Esophagus (tissue), 2 donors: ENCODE measurements around the gene SLC39A1. TPM values are rescaled to one million over a fixed set of nuclear protein-coding genes. Genes with fewer than 3 reads are reported as not detected.
"Not testable (repeated sequence)": the region's sequence is repeated elsewhere in the genome, so short reads cannot be mapped to it uniquely, and the experiment has no call there.

ENCODE experiments used
- H3K27ac ChIP-seq, 2 donors: one replicate each; pipeline ENCODE4 v1.5.1; 2013; ENCODE audit warnings: low read depth in 2 of 2, mild to moderate bottlenecking in 2 of 2, inconsistent platforms in 1 of 2, low read length in 1 of 2, moderate library complexity in 1 of 2
- H3K27me3 ChIP-seq, 2 donors: one replicate each; pipeline ENCODE4 v1.6.1; 2013; ENCODE audit warnings: low read length in 2 of 2, control low read depth in 1 of 2, mild to moderate bottlenecking in 1 of 2; ENCODE audit not compliant: insufficient read depth in 2 of 2, control insufficient read depth in 1 of 2
- H3K36me3 ChIP-seq, 2 donors: one replicate each; pipeline ENCODE4 v1.6.1; 2013; ENCODE audit warnings: low read length in 1 of 2; ENCODE audit not compliant: control insufficient read depth in 2 of 2, insufficient read depth in 2 of 2
- H3K4me1 ChIP-seq, 2 donors: one replicate each; pipeline ENCODE4 v1.6.1; 2013; ENCODE audit warnings: low read length in 1 of 2; ENCODE audit not compliant: control insufficient read depth in 2 of 2, insufficient read depth in 2 of 2
- H3K4me3 ChIP-seq, 2 donors: one replicate each; pipeline ENCODE4 v1.5.1; 2013; ENCODE audit warnings: low read length in 2 of 2, mild to moderate bottlenecking in 2 of 2, low read depth in 1 of 2, moderate library complexity in 1 of 2
- H3K9me3 ChIP-seq, 2 donors: one replicate each; pipeline ENCODE4 v1.6.1; 2013; ENCODE audit warnings: mild to moderate bottlenecking in 2 of 2, low read depth in 1 of 2, low read length in 1 of 2, moderate library complexity in 1 of 2; ENCODE audit not compliant: control insufficient read depth in 2 of 2, insufficient read depth in 1 of 2
- WGBS, 2 donors: extraction: QIAGEN DNeasy Blood & Tissue Kit; methylation state at CpG; one replicate each; pipeline ENCODE4 v1.1.7; 2013; 5-methylcytosine and 5-hydroxymethylcytosine counted together
- polyA plus RNA-seq, 2 donors: library from polyadenylated mRNA; stranded (reverse); fragments of 200-250 nt; gene quantifications; one replicate each; pipeline ENCODE4 v1.2.3, GENCODE V29; 2013
- donor health status: healthy with polysubstance abuse.
- donor health status: Bipolar disorder and iron deficiency.

The SLC39A1 gene, protein sequence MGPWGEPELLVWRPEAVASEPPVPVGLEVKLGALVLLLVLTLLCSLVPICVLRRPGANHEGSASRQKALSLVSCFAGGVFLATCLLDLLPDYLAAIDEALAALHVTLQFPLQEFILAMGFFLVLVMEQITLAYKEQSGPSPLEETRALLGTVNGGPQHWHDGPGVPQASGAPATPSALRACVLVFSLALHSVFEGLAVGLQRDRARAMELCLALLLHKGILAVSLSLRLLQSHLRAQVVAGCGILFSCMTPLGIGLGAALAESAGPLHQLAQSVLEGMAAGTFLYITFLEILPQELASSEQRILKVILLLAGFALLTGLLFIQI
- polyA plus RNA-seq, result 10 to 100 TPM; 29.0 to 51.2 TPM

DNA sequence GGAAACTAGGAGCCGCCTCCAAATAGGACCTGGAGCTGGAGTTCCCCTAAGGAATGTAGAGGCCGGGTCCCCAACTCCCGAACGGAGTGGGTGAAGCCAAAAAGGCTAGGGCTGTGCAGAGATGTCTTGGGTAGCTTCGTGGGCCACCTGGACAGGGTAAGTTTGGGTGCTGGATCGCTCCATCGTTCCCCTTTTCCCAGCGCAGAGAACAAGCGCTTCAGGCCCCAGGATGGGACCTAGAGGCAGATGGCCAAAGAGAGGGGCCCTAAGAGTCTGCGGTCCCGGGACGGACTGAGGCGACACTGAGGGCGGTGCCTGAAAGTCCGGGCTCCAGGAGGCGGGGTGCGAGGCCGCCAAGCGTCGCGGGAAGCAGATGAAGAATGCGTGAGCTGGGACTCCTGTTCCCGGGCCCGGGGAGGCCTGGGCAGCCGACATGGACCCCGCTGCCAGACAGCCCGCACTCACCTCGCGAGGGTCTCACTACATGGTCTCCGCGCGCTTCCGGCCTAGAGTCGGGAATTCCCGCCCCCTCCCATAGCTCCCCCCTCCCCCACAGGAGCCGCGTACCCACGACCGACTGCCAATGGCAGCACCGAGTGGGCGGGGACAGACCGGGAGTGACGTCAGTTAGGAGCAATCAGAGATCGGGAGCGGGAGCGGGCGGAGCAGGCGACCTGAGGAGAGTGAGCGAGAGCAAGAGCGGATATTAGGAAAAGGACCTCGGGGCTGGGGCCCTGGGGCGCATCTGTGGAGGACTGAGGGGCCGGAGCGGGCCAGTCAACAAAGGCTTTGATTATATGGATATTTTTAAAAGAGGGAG lies at the start of gene SLC39A1:
Gene SLC39A1 (minus strand): TSS at position 508 of the 820 bp plus-strand sequence. CDS start 822 bp downstream, outside the sequence.
- H3K4me1 ChIP-seq, result peaks cover 3 to 14% of the 10 kb centered on the region in 2 donors

GRCh38 chr1:154012543-154012942 lies 49.2 kb upstream of the SLC39A1 start:
- not testable (repeated sequence) for H3K9me3 ChIP-seq, H3K4me1 ChIP-seq, H3K36me3 ChIP-seq, H3K27ac ChIP-seq, H3K27me3 ChIP-seq, H3K4me3 ChIP-seq
- WGBS, 2 donors, result 93 to 95% methylated on average over 14 of the region's 14 CpGs

More for the DNA sequence above, at the start of gene SLC39A1:
- no peaks in the 10 kb centered on the region for H3K9me3 ChIP-seq
- no peaks in the 10 kb centered on the region for H3K27me3 ChIP-seq
- peak within 1 kb of the TSS; percentile 90 to 99 for H3K27ac ChIP-seq
- WGBS, 2 donors, result 1% methylated on average over 46 to 54 of the region's 54 CpGs
- peak within 1 kb of the TSS; percentile 66 to 83 for H3K4me3 ChIP-seq
- H3K36me3 ChIP-seq, result peaks cover 0 to 7% of the 10 kb centered on the region in 2 donors

DNA sequence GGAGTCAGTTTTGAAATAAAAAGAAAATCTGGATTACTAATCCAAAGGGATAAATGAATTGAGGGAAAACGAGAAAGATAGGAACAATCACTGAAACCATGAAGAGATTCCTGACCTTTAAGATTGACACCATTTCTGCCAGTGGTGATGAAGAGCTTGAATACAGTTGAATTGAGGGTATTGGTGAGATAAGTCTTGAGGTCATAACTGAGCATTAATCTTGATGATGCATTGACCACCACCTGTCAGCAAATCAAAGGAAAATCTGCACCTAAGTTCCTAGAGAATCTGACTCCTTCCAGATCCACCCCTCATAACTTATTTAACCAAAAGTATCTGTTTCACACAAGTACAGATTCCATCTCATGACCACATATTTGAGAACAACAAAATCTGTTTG lies 48.8 kb upstream of the SLC39A1 start:
- WGBS, 2 donors, result 59 to 73% methylated on average over 1 of the region's 1 CpG
- no peaks in the 10 kb centered on the region for H3K36me3 ChIP-seq
- H3K4me1 ChIP-seq, result no peaks in the 10 kb centered on the region
- no peak overlapping the region for H3K4me3 ChIP-seq
- H3K27ac ChIP-seq, result no peak overlapping the region
- H3K9me3 ChIP-seq, result no peaks in the 10 kb centered on the region
- H3K27me3 ChIP-seq, result no peaks in the 10 kb centered on the region

GRCh38 chr1:154006136-154006535 lies 42.8 kb upstream of the SLC39A1 start:
- H3K9me3 ChIP-seq, result no peaks in the 10 kb centered on the region
- no peaks in the 10 kb centered on the region for H3K4me1 ChIP-seq
- no peaks in the 10 kb centered on the region for H3K36me3 ChIP-seq
- no peaks in the 10 kb centered on the region for H3K27me3 ChIP-seq
- no peak overlapping the region for H3K27ac ChIP-seq
- H3K4me3 ChIP-seq, result no peak overlapping the region
- WGBS, 2 donors, result 91 to 93% methylated on average over 3 of the region's 3 CpGs

DNA sequence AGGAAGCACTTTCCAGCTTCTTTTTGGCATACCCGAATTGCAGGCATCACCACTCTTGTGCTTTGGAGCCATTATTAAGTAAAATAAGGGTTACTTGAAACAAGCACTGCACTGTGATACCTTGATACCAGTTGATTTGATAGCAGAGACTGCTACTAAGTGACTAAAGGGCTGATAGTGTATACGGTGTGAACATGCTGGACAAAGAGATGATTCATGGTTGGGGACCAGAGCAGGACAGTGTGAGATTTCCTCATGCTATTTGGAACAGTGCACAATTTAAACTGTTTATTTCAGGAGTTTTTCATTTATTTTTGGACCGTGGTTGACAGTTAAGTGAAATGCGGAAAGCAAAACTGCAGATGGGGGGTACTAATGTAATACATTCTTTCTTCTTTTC lies 37.1 kb upstream of the SLC39A1 start:
- Histone ChIP-seq H3K9me3 (no peaks in the 10 kb centered on the region), H3K27me3 (no peaks in the 10 kb centered on the region), H3K27ac (no peak overlapping the region), H3K36me3 (no peaks in the 10 kb centered on the region), H3K4me3 (no peak overlapping the region), H3K4me1 (no peaks in the 10 kb centered on the region)
- WGBS, 2 donors, result 73 to 79% methylated on average over 4 of the region's 4 CpGs

GRCh38 chr1:153996882-153997281 lies 33.5 kb upstream of the SLC39A1 start:
- not testable (repeated sequence) for H3K4me1 ChIP-seq, H3K36me3 ChIP-seq, H3K9me3 ChIP-seq, H3K27ac ChIP-seq, H3K27me3 ChIP-seq, H3K4me3 ChIP-seq
- 91 to 92% methylated on average over 10 of the region's 10 CpGs for whole genome bisulfite sequencing, 2 donors

DNA sequence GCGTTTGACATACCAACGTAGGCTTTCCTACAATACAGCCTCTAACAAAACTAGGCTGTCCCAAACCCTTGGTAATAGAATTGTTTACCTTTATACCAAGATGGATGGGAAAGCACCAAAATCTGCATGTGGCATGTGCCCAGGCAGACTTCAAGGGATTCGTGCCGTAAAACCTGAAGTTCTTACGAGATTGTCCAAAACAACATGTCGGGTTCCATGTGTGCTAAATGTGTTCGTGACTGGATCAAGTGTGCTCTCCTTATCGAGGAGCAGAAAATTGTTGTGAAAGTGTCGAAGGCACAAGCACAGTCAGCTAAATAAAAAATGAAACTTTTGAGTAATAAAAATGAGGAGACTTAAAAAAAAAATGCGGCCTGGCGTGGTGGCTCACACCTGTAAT lies 32.3 kb upstream of the SLC39A1 start:
- Histone ChIP-seq H3K4me3 (no peak overlapping the region), H3K27me3 (no peaks in the 10 kb centered on the region), H3K4me1 (no peaks in the 10 kb centered on the region), H3K36me3 (peaks cover 0 to 5% of the 10 kb centered on the region in 2 donors), H3K27ac (no peak overlapping the region), H3K9me3 (no peaks in the 10 kb centered on the region)
- WGBS, 2 donors, result 91 to 94% methylated on average over 11 of the region's 11 CpGs

GRCh38 chr1:153995202-153995601 lies 31.9 kb upstream of the SLC39A1 start:
- Histone ChIP-seq H3K27ac (no peak overlapping the region), H3K9me3 (no peaks in the 10 kb centered on the region), H3K4me3 (no peak overlapping the region), H3K4me1 (no peaks in the 10 kb centered on the region), H3K27me3 (no peaks in the 10 kb centered on the region), H3K36me3 (peaks cover 0 to 5% of the 10 kb centered on the region in 2 donors)
- 84% methylated on average over 3 of the region's 3 CpGs for WGBS, 2 donors

DNA sequence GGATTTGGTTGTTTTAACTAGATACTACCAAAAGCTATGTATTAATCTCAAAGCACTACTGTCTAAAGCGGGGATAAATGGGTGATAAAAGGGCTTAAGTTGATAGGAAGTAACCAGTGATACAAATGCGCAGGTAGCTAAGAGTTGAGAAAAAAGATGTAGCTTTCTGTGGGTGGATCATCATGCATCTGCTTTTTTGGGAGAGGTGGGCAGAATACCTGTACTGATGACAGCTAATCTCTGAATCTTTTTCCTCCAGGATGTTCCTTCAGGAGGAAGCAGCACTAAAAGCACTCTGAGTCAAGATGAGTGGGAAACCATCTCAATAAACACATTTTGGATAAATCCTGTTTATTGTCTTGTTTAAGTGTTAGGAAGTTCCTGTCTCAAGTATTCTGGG lies 28.5 kb upstream of the SLC39A1 start:
- no peaks in the 10 kb centered on the region for H3K4me1 ChIP-seq
- H3K27ac ChIP-seq, result no peak overlapping the region
- no peaks in the 10 kb centered on the region for H3K27me3 ChIP-seq
- peak overlapping the region in 1 of 2 donors; percentile 96 for H3K4me3 ChIP-seq
- H3K36me3 ChIP-seq, result peaks cover 0 to 5% of the 10 kb centered on the region in 2 donors
- 73 to 93% methylated on average over 2 of the region's 2 CpGs for WGBS, 2 donors
- no peaks in the 10 kb centered on the region for H3K9me3 ChIP-seq
